GM08714 (cell line): ENCODE data around the gene NSMCE1.

Source experiments
- H3K4me3 ChIP-seq: fragments of 200-500 bp; sonication (Bioruptor generic); 2 replicates; pipeline ENCODE4 v1.5.1; 2014; ENCODE audit warnings: mild to moderate bottlenecking, low read length, inconsistent platforms
- ZNF274 ChIP-seq: IDR thresholded peaks from 2 replicates; pipeline ENCODE4 v1.6.1; 2012; ENCODE audit warnings: mild to moderate bottlenecking, low read depth, low read length

Gene NSMCE1

GRCh38 chr16:27226976-27227705 lies 41.4 kb downstream of the NSMCE1 start:
- TF ChIP-seq ZNF274, result no peak
- no peak overlapping the region for H3K4me3 ChIP-seq

- TF ChIP-seq ZNF274, result no peak
- H3K4me3 ChIP-seq, result no peak overlapping the region
These were observed 42.1 kb downstream of the NSMCE1 start for GRCh38 chr16:27226476-27226875.

- no peak for TF ChIP-seq ZNF274
- no peak overlapping the region for H3K4me3 ChIP-seq
These were observed 42.8 kb downstream of the NSMCE1 start for GRCh38 chr16:27225536-27226360.

- no peak for TF ChIP-seq ZNF274
These were observed 43.8 kb downstream of the NSMCE1 start for GRCh38 chr16:27224741-27225300.

GRCh38 chr16:27224271-27224737 lies 44.3 kb downstream of the NSMCE1 start:
- H3K4me3 ChIP-seq, result no peak overlapping the region
- no peak for TF ChIP-seq ZNF274

More at GRCh38 chr16:27224741-27225300, 43.8 kb downstream of the NSMCE1 start:
- no peak overlapping the region for H3K4me3 ChIP-seq

GRCh38 chr16:27223701-27224100 lies 44.9 kb downstream of the NSMCE1 start:
- no peak overlapping the region for H3K4me3 ChIP-seq
- TF ChIP-seq ZNF274, result no peak

GRCh38 chr16:27223226-27223610 lies 45.4 kb downstream of the NSMCE1 start:
- TF ChIP-seq ZNF274, result no peak
- no peak overlapping the region for H3K4me3 ChIP-seq

- TF ChIP-seq ZNF274, result no peak
- no peak overlapping the region for H3K4me3 ChIP-seq
These were observed 46.0 kb downstream of the NSMCE1 start for GRCh38 chr16:27222249-27223225.

- no peak for TF ChIP-seq ZNF274
- H3K4me3 ChIP-seq, result no peak overlapping the region
These were observed 46.9 kb downstream of the NSMCE1 start for GRCh38 chr16:27221576-27222248.

GRCh38 chr16:27220991-27221390 lies 47.6 kb downstream of the NSMCE1 start:
- H3K4me3 ChIP-seq, result no peak overlapping the region
- no peak for TF ChIP-seq ZNF274

- no peak for TF ChIP-seq ZNF274
- H3K4me3 ChIP-seq, result no peak overlapping the region
These were observed 48.0 kb downstream of the NSMCE1 start for GRCh38 chr16:27220527-27220926.

- H3K4me3 ChIP-seq, result no peak overlapping the region
- TF ChIP-seq ZNF274, result no peak
These were observed 48.5 kb downstream of the NSMCE1 start for GRCh38 chr16:27220120-27220519.

GRCh38 chr16:27219161-27219560 lies 49.4 kb downstream of the NSMCE1 start:
- no peak for TF ChIP-seq ZNF274
- no peak overlapping the region for H3K4me3 ChIP-seq
